Endothelial cell of umbilical vein (primary cell): Measurements from ENCODE around the gene PCID2.

ENCODE experiments used
- MYC ChIP-seq: IDR thresholded peaks from one replicate; pipeline ENCODE4 v1.6.1; 2011; ENCODE audit warnings: mild to moderate bottlenecking, low read depth, low read length
- TF ChIP-seq, protein P1 (sequence below), 2 donors: IDR thresholded peaks; 1 replicate in 1 of 2; 2 replicates in 1 of 2; pipeline ENCODE4 v1.5.1; 2011; ENCODE audit warnings: low read length in 2 of 2, mild to moderate bottlenecking in 2 of 2, moderate library complexity in 2 of 2, control low read depth in 1 of 2, inconsistent platforms in 1 of 2, low read depth in 1 of 2; ENCODE audit not compliant: insufficient read depth in 1 of 2; ENCODE audit errors: extremely low read depth in 1 of 2
- TF ChIP-seq, protein P2 (sequence below): IDR thresholded peaks from 2 replicates; pipeline ENCODE4 v1.6.1; 2011; ENCODE audit not compliant: insufficient read depth, insufficient read length

DNA sequence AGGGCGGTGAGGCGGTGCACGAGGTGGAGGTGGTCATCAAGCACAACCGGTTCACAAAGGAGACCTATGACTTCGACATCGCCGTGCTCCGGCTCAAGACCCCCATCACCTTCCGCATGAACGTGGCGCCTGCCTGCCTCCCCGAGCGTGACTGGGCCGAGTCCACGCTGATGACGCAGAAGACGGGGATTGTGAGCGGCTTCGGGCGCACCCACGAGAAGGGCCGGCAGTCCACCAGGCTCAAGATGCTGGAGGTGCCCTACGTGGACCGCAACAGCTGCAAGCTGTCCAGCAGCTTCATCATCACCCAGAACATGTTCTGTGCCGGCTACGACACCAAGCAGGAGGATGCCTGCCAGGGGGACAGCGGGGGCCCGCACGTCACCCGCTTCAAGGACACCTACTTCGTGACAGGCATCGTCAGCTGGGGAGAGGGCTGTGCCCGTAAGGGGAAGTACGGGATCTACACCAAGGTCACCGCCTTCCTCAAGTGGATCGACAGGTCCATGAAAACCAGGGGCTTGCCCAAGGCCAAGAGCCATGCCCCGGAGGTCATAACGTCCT, 59.4 kb downstream of the PCID2 start:
- TF ChIP-seq, protein P1, sequence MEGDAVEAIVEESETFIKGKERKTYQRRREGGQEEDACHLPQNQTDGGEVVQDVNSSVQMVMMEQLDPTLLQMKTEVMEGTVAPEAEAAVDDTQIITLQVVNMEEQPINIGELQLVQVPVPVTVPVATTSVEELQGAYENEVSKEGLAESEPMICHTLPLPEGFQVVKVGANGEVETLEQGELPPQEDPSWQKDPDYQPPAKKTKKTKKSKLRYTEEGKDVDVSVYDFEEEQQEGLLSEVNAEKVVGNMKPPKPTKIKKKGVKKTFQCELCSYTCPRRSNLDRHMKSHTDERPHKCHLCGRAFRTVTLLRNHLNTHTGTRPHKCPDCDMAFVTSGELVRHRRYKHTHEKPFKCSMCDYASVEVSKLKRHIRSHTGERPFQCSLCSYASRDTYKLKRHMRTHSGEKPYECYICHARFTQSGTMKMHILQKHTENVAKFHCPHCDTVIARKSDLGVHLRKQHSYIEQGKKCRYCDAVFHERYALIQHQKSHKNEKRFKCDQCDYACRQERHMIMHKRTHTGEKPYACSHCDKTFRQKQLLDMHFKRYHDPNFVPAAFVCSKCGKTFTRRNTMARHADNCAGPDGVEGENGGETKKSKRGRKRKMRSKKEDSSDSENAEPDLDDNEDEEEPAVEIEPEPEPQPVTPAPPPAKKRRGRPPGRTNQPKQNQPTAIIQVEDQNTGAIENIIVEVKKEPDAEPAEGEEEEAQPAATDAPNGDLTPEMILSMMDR (IDR thresholded peaks at IDR 0.05; ENCODE audit: extremely low read depth in 1 of 2, insufficient read depth in 1 of 2, low read depth in 1 of 2, low read length in 2 of 2), result no peak
- TF ChIP-seq, protein P2, sequence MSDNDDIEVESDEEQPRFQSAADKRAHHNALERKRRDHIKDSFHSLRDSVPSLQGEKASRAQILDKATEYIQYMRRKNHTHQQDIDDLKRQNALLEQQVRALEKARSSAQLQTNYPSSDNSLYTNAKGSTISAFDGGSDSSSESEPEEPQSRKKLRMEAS, result no peak
- TF ChIP-seq MYC, result no peak
